Eye (tissue), 1 donor: ENCODE measurements around the gene CANT1.
"Not testable (repeated sequence)": the region's sequence is repeated elsewhere in the genome, so short reads cannot be mapped to it uniquely, and the experiment has no call there.

Experiments
- DNase-seq: peaks from one replicate; pipeline ENCODE4 v3.0.0-alpha.2; 2015

Gene CANT1

DNA sequence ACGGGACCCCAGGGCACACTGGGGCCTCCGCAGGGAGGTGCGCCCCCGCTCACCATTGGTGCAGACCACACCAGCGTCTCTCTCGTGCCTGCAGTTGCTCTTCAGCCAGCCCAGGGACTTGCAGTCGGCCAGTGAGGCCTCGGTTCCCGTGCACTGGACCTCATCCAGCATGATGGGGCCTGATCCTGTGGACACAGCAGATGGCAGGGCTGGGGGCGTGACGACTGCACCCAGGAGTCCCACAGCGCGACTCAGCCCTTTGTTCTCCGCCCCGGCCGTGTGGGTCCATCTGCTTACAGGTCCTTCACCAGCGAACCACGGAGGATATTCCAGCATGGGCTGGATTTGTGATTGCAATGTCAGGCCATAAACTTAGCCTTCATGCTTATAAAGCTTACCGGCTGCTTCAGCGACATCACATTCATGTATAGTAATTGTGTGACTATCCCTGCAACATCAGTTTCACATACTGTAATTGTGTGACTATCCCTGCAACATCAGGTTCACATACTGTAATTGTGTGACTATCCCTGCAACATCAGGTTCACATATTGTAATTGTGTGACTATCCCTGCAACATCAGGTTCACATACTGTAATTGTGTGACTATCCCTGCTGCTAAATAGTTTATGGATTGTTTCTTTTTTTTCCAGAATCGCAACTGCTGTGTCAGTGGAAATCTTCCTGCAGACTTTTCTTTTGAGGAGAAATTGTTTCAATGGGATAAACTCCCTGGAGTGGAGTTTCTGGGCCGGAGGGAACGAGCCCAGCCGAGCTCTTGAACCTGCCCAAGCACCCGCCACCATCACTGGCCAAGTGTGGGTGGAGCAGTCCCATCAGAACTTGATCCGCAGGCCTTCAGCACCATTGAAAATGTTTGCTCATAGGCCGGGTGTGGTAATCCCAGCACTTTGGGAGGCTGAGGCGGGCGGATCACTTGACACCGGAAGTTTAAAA lies 34.7 kb downstream of the CANT1 start:
- DNase-seq = peak; percentile 80

DNA sequence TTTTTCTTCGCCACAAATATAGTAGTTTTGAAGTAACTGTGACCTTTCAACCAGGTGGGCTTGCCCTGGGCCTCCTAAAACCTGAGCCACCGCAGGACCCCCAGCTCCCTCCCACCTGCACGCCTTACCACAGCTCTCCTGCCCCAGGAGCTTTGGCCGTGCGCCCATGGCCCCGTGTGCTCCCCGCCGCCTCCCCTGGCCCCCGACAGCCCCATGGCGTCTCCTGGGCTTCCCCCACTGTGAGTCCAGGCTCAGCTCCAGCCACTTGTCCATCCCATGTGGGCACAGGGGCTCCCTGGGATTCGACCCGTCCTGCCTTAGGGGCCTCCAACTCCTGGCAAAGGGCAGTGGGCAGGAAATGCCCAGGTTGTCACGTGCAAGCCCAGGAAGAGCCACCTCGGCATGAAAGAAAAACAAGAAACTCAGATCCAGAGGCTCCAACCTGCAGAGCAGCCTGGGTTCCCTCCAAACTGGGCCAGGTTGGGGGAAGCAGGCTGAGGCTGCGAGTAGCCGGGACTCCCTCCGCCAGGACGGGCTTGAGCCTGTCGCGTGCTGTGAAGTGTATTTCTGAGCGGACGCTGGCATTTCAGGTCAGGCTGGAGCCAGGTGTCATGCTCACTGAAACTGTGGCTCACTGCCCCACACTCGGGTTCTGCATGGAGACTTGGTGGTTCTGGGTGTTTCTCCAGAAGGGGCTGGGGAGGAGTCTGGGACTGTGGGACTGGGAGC lies 35.6 kb downstream of the CANT1 start:
- DNase-seq = no peak

DNA sequence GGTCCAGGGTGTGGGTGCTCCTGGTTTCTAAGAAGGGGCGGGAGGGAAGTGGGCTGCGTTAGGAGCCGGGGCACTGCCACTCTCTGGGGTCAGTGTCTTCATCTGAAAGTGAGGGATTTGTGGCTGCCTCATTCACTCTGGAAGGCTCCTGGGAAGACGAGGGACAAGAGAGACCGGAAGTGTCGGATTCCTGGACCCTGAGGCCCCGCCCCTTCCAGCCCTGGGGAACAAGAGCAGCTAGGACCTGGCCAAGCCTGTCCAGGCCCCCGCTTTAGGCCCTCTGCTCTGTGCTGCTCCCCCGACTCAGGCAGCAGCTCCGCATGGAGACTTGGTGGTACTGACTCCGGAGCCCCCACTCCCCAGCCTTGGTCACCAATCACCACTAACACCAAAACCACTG lies 36.4 kb downstream of the CANT1 start:
- DNase-seq = no peak

DNA sequence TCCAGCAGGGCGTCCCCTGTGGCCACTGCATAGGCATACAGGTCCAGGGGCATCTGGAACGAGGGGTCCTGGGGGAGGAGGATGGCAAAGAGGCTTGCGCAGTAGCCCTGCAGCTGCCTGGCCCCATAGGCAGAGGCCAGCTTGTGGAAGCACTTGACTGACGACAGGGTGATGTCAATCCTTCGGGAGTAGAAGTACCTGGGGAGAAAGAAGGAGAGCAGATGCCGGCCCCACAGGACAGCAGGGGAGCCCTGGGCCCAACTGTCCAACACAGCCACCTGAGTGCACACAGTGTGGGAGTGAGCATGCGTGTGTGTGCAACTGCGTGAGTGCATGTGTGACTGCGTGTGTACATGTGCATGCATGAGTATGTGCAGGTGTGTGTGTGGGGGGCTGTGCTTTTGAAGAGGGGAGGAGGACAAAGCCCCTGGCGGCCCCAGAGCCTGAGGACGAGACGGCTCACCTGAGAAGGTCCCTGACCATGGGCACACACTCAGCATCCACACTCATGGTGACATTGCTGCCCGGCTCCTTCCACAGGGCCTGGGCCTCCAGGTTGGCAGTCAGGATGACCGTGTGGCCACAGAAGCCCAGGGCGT lies 37.0 kb downstream of the CANT1 start:
- no peak for DNase-seq

DNA sequence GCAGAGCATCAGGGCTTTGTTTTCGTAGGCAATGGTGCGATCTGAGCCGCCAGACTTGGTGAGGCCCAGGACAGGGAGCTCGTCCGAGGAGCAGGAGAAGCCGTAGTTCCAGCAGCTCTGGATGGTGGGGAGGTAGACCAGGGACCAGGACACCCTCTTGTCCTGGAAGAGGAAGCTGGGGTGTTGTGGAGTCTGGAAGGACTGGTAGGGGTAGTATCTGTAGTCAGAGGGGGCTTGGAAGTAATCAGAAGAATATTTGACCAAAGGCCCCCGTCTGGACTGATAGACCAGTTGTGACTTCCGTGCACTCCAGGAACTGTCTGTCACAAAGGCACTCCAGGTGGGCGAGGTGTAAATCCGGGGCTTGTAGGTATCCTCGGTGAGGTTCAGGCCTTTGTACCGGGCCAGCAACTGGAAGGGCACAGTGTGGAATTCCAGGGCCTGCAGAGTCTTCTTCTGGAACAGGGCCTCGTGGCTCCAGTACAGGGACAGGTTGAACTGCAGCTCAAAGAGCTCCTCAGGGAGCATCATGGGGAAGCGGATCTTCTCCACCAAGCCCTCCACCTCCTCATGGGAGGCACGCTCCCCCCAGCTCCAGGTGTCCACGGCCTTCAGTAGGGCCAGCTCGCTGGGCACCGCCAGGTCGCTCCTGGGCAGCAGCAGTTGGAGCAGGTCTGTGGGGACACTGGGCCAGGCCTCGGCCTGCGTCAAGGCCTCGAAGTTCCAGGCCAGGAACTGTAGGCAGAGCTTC lies 37.6 kb downstream of the CANT1 start:
- no peak for DNase-seq

DNA sequence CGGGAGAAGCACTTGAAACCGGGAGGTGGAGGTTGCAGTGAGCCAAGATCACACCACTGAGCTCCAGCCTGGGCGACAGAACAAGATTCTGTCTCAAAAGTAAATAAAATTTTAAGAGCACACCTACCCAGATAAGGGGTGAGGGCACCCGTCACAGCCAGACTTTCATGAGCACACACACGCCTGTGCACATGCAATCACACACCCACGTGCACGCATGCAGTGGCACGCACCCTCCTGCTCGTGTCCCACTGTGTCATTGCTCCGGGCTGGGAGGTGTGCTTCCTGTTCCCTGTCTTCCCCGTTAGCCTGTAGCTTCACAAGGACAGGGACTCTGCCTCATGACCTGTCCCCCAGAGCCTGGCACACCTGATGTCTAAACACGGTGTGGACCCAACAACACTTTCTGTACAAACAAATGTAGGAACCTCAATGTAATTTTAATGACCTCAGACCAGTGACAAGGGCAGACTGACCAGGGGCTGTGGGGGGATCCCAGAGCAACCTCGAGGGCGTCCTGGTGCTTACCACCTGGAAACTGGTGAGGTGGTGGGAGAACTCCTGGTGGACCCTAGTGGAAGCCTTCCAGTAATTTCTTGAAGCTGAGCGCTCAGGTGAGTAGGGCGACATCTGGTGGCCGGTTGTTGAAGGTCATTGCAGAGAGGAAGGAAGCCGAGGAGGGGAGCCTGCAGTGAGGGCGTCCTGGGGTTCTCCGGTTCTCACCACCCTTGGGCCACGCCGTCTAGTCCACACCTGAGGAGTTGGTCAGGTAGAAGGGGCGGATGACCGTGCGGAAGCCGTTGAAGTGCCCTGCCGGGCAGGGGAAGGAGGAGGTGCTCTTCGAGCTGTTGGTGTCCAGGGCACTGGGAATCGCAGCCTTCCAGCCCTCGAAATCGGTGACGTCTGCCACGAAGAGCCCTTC lies 38.5 kb downstream of the CANT1 start:
- DNase-seq = peak; percentile 95

DNA sequence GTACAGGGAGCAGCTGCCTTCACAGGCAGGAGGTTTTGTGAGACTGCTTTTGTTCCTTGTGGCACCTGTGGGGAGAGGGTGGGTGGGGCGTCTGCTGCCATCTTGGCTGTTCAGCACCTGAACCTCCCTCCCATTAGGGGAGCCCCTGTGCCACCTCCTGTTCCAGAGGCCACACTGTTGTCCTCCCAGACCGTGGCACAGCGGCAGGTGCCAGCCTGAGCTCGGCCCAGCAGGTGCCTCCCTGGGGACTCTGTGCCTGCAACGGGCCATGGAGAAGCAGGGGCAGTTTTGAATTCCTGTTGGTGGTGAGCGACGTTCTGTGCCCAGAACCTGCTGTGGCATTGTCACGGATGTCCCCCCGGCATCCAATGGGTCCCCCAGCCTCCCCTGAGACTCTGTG lies 39.7 kb downstream of the CANT1 start:
- DNase-seq = no peak

DNA sequence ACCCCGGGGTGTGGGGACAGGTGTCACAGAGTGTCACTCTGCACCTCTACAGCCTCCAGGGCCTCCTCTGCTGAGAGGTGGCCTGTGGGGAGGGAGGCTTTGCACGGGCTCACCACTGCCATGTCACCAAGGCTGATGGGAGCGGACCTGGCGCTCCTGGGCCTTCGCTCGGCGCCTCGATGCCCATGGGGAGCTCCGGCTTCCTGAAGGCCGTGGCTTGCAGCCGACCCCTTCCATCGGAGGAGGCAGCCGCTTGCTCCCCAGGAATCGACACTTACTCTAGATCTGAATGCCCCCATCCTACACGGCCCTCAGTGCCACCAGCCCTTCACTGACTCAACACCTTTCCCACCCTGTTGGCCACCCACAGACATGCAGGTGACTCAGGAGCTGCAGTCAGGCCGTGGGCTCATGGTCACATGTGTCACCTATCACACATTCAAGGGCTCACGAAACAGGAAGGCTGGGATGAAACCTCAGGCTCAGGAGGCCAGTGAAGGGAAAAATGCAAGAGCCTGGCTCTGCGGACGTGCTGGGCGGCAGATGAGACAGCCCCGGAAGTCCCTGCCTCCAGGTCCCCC lies 41.7 kb downstream of the CANT1 start:
- no peak for DNase-seq

DNA sequence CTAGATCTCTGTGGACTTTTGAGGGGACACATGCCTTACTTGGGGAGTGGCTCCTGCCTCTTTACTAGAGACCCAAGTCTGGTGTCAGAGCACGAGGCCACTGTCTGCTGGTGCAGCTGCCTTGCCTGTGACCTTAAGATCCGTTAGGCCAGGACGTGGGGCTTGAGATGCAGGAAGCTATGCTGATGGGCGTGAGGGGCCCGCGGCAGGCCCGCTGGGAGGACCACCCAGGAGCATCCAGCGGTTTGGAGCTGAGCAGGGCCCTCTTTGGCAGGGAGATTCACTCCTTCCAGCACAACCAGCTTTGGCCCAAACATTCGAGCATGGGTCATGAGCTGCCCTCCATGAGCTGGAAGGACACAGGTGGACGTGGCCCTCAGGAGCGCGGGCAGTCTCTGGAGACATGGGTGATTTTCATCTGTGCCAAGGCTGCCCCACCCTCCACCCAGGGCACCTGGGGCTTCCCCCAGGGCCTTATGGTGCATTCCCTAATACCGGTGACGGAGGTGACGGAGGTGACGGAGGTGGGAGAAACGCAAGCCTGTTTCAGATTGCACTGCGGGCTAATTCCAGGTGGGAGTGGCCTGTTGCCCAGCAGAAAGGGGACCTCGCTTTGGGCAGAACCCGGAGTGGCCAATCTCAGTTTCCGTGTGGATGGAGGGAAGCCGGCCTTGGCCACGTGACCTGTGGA lies 42.5 kb downstream of the CANT1 start:
- no peak for DNase-seq

DNA sequence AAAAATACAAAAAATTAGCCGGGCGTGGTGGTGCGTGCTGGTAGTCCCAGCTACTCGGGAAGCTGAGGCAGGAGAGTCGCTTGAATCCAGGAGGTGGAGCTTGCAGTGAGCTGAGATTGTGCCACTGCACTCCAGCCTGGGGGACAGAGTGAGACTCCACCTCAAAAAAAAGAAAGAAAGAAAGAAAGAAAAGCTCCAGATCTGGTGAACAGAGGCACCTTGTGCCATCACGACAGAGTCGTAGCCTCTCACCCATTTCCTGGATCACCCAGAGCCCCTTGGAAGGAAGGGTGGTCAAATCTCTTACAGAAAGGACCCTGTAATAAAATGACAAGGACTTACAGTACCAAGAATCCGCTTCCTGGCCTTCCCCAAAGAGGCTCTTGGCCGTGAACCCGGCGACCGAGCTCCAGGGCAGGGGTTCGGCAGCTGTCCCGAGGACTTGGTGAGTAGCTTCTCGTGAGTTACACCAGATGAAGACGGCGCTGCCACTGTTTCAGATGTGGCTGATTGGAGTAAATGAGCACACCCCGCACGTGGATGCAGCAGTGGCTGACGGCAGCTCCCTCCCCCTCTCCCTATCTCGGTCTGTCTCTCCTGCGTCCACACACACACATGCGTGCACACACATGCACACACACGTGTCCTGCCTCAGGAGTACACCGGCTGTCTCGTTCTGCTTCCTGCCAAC lies 43.3 kb downstream of the CANT1 start:
- DNase-seq = no peak

DNA sequence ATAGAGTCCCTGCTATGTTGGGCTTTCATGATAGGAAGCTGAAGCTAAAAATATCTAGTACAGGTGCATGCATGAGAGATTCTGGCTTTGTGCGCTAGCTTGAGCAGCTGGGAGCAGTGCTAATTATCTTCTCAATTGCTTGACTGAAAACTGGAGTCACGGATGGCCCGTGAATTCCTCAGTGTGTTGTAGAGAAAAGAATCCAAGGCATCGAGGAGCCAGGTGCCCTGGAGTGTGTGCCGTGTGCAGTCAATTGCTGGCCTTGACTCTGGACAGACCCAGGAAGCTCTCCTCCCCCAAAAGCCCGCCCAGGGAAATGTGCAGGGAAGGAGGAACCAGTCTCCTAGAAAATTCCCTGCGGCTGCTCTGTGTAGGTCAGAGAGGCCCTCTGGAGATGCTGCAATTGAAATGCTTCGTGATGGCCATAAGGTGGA lies 44.1 kb downstream of the CANT1 start:
- no peak for DNase-seq

DNA sequence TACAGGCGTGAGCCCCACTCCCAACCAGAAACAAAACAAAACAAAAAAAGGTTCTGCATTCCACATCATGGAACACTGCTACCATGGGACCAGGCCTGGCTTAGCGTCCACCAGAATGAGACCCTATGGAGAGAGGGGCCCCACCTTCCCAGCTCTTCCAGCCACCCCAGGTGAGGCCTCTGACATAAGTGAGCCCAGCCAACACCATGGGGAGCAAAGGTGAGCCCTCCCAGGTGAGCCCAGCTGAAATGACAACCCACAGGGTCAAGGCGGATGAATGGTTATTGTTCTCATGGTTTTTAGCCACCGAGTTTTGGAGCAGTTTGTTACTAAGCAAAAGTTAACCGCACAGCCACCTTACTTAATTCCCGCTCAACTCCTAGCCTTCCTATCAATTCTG lies 46.2 kb downstream of the CANT1 start:
- DNase-seq = no peak

DNA sequence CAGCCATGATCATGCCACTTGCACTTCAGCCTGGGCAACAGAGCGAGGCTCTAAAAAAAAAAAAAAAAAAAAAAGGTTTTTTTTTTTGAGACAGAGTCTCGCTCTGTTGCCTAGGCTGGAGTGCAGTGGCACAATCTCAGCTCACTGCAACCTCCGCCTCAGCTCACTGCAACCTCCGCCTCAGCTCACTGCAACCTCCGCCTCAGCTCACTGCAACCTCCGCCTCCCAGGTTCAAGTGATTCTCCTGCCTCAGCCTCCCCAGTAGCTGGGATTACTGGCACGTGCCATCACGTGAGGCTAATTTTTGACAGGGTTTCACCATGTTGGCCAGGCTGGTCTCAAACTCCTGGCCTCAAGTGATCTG lies 46.6 kb downstream of the CANT1 start:
- not testable (repeated sequence) for DNase-seq

DNA sequence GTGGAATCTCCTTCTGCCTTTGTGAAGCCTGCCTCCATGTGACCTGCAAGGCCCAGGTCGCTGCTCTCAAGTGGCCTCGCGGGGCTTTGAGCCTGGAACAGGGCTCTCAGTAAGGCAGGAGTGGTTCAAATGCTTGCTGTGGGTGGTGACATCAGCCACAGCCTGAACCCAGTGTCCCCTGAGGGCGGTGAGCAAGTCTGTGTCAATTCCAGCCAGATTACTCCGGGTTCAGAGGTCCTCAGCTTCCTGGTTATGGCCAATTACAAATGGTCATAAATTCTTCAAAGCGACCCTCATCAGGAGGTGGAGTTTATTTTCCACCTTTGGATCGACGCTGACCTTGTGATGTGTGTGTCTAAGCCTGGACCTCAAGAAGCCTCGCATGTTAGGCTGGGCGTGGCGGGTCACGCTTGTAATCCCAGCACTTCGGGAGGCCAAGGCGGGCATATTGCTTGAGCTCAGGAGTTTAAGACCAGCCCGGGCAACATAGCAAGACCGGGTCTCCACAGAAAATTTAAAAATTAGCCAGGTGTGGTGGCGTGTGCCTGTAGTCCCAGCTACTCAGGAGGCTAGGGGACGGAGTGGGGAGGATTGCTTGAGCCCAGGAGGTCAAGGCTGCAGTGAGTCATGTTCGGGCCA lies 47.1 kb downstream of the CANT1 start:
- no peak for DNase-seq

DNA sequence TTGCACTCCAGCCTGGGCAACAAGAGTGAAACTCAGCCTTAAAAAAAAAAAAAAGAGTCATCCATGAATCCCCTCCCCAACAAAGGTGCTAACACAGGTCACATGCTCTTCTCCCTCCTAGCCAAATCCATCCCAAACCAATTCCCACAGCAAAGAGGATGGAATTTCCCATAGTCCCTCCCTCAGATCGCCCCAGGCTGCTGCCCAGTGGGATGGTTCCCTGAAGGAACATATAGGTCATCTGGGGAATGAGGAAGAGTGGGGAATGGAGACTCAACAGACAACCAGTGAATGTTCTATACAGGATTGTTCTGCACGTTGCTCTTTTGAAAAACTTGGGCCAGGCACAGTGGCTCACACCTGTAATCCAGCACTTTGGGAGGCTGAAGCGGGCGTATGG lies 48.0 kb downstream of the CANT1 start:
- no peak for DNase-seq

DNA sequence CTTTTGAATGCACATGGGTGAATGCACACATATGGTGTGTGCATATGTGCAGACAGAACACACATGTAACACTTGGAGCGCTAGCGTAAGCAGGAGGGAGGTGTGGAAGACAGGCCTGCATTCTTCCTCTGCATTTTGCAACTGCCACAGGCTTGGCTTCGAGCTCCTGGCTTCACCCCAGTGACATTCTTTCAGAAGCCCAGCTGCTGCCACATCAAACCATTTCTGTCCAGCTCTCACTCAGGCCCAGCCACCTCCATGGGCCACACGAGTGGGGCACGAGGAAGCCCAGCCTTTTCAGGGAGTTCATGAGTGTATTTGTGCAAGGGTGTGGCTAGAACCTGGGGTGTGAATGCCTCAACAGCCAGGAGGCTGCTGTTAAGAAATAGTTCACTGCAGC lies 48.6 kb downstream of the CANT1 start:
- no peak for DNase-seq

DNA sequence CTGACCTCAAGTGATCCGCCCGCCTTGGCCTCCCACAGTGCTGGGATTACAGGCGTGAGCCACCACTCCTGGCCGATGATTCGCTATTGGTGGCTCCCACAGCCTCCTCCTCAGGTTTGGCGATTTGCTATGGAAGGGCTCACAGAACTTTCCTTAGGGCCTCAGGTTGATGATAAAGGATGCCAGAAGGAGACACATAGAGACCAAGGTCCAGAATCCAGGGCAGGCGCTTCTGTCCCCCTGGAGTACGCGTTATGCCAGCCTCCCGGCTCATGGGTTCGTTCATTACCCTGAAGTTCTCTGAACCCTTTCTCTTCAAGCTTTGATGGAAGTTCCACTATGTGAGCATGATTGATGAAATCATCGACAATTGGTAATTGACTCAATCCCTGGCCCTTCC lies 49.8 kb downstream of the CANT1 start:
- DNase-seq = no peak

DNA sequence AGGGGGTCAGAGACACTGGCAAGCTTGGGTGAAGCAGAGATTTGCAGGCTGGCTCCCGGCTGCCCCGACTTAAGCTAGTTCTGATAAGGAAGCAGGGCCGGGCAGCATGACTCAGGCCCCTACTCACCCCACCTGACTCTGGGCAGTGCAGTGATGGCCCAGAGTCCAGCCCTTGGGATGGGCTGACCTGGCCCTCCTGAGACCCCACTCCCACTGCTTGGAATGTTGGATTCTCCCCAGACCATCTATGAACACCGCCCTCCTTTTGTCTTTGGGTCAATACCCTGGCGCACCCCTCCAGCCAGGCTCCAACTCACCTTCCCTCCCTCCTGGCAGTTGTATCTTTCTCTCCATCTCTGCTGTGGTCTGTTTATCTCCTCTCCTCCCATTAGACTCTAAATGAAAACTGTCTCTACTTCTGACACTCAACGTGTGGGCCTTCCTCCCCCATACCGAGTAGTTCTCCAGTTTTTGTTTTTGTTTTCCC lies 50.9 kb downstream of the CANT1 start:
- no peak for DNase-seq

DNA sequence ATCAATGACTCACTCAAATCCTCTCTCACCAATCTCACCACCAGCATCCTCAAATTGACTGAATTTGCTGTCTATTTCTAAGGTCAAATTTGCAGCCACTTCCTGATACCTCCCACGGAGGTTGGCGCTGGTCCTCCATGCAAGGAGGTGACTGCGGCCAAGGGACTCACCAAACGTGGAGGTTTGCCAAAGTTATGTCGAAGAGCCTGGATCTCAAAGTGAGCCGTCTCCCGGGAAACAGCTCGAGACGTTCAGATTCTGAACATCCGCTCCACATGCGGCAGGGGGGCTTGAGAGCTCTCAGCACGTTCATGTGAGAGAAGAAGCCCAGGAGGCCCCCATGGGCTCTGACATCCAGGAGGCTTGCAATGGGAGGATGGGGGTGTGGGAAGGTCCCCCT lies 52.4 kb downstream of the CANT1 start:
- no peak for DNase-seq

DNA sequence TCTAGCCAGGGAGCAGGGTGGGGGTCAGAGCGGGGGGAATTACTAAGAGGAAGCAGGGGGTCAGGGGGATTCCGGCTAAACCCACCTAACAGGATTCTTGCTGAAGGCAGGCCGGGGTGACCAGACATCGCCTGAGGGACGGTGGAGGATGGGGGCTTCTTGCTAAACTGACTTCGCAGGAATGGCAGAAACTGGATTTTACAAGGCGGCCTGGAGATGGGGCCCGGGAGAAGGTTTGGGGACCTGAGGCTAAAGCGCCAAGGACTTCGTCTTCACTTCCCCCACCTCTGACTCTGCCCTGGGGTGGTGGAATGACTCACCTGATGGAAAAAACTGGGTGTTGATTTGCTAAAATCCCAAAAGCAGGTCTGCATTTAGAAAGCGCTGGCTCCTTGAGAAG lies 53.3 kb downstream of the CANT1 start:
- no peak for DNase-seq
